GM23248 (cell line): Measurements from ENCODE around the gene KMT5B. TPM values are rescaled to one million over a fixed set of nuclear protein-coding genes. Genes with fewer than 3 reads are reported as not detected.

Experiments used
- DNase-seq: peaks from one replicate; pipeline ENCODE4 v3.0.0-alpha.2; 2015
- H2AFZ ChIP-seq: fragments of 200-600 bp; sonication (generic); 2 replicates; pipeline ENCODE4 v1.6.1; 2016; ENCODE audit warnings: antibody characterized with exemption
- H3F3A ChIP-seq: fragments of 200-600 bp; sonication (generic); 2 replicates; pipeline ENCODE4 v1.6.1; 2016; ENCODE audit warnings: mild to moderate bottlenecking, antibody characterized with exemption, mixed run types; ENCODE audit not compliant: insufficient read depth
- H3K27ac ChIP-seq: fragments of 200-600 bp; sonication (generic); 2 replicates; pipeline ENCODE4 v1.5.1; 2016; ENCODE audit warnings: mild to moderate bottlenecking
- H3K27me3 ChIP-seq: fragments of 200-600 bp; sonication (generic); replicated peaks from 2 replicates; pipeline ENCODE4 v1.6.1; 2016; ENCODE audit warnings: mild to moderate bottlenecking; ENCODE audit not compliant: insufficient read depth
- H3K36me3 ChIP-seq: fragments of 200-600 bp; sonication (generic); 2 replicates; pipeline ENCODE4 v1.6.1; 2016; ENCODE audit warnings: low read depth, mild to moderate bottlenecking
- H3K4me1 ChIP-seq: fragments of 200-600 bp; sonication (generic); 2 replicates; pipeline ENCODE4 v1.6.1; 2016; ENCODE audit warnings: mild to moderate bottlenecking; ENCODE audit not compliant: insufficient read depth
- H3K4me2 ChIP-seq: fragments of 200-600 bp; sonication (generic); one replicate; pipeline ENCODE4 v1.6.1; 2016; ENCODE audit warnings: mild to moderate bottlenecking; ENCODE audit not compliant: unreplicated experiment
- H3K4me3 ChIP-seq: fragments of 200-600 bp; sonication (generic); 2 replicates; pipeline ENCODE4 v1.5.1; 2016; ENCODE audit warnings: mild to moderate bottlenecking
- H3K79me2 ChIP-seq: fragments of 200-600 bp; sonication (generic); 2 replicates; pipeline ENCODE4 v1.6.1; 2016; ENCODE audit warnings: mild to moderate bottlenecking; ENCODE audit not compliant: insufficient read depth
- H3K9ac ChIP-seq: fragments of 200-600 bp; sonication (generic); 2 replicates; pipeline ENCODE4 v1.6.1; 2016; ENCODE audit warnings: mild to moderate bottlenecking
- H3K9me2 ChIP-seq: fragments of 200-600 bp; sonication (generic); 2 replicates; pipeline ENCODE4 v1.6.1; 2016; ENCODE audit warnings: mixed run types, mild to moderate bottlenecking, moderate library complexity; ENCODE audit not compliant: insufficient read depth
- H3K9me3 ChIP-seq: fragments of 200-600 bp; sonication (generic); one replicate; pipeline ENCODE4 v1.6.1; 2017; ENCODE audit warnings: low read depth
- H4K20me1 ChIP-seq: fragments of 200-600 bp; sonication (generic); 2 replicates; pipeline ENCODE4 v1.6.0; 2016; ENCODE audit not compliant: insufficient read depth
- EZH2 ChIP-seq: fragments of 200-600 bp; sonication (generic); IDR thresholded peaks from 2 replicates; pipeline ENCODE4 v1.6.1; 2018; ENCODE audit warnings: antibody characterized with exemption, mild to moderate bottlenecking; ENCODE audit not compliant: insufficient read depth, poor library complexity, severe bottlenecking
- EZH2phosphoT487 ChIP-seq: fragments of 200-600 bp; sonication (generic); IDR thresholded peaks from 2 replicates; pipeline ENCODE4 v1.6.1; 2018; ENCODE audit warnings: antibody characterized with exemption, moderate library complexity, mild to moderate bottlenecking, low read depth; ENCODE audit not compliant: insufficient read depth
- WGBS, 2 experiments: methylation state at CpG; one replicate each; pipeline ENCODE4 v1.1.6; 2015 to 2017; ENCODE audit warnings: low lambda C conversion rate in 2 of 2, low coverage in 1 of 2; ENCODE audit errors: missing lambda C conversion rate in 2 of 2; 5-methylcytosine and 5-hydroxymethylcytosine counted together
- in situ Hi-C: fragments of 300-500 bp; cut with MboI; formaldehyde crosslinking; loops from 2 replicates; pipeline ENCODE4 v1.15.0; 2020
- polyA plus RNA-seq: library from polyadenylated mRNA; unstranded; fragments of >200 nt; fragmentation: Nextera tagmentation; extraction: Ambion mirVana; gene quantifications from 2 replicates; pipeline ENCODE4 v1.2.1, GENCODE V29; 2016
- total RNA-seq: library from RNA; depleted of rRNA; stranded (reverse); fragments of >200 nt; shearing (Covaris generic); gene quantifications from 2 replicates; pipeline ENCODE4 v1.2.3, GENCODE V29; 2014

Gene KMT5B
- total and polyA plus RNA-seq, 2 experiments from 2014 or later: 17.7 to 22.9 TPM

- no peaks in the 10 kb centered on the region for H3K9me2 ChIP-seq
- H3K27me3 ChIP-seq: 0 out of 2 replicates have a peak, but pooled peaks cover 6% of the 10 kb centered on the region
- H3K27ac ChIP-seq: no peak overlapping the region
- no peaks in the 10 kb centered on the region for H3K4me1 ChIP-seq
- H3K9ac ChIP-seq: no peak overlapping the region
- H2AFZ ChIP-seq: no peak overlapping the region
- no peak for DNase-seq
- no peaks in the 10 kb centered on the region for H3K9me3 ChIP-seq
- no peak overlapping the region for H3K4me2 ChIP-seq
- H3K4me3 ChIP-seq: no peak overlapping the region
- 36 to 43% methylated on average over 6 of the region's 6 CpGs for WGBS, 2 experiments
- H3K36me3 ChIP-seq: no peaks in the 10 kb centered on the region
- H3F3A ChIP-seq: no peaks in the 10 kb centered on the region
- H3K79me2 ChIP-seq: no peaks in the 10 kb centered on the region
- TF ChIP-seq EZH2: no peak
- no peak for TF ChIP-seq EZH2phosphoT487
- no peaks in the 10 kb centered on the region for H4K20me1 ChIP-seq
- in situ Hi-C loops: no loop called here
Measured at GRCh38 chr11:68223275-68223674, 10.2 kb upstream of the KMT5B start.

GRCh38 chr11:68221406-68221805 lies 8.3 kb upstream of the KMT5B start:
- H2AFZ ChIP-seq: no peak overlapping the region
- H3K9ac ChIP-seq: no peak overlapping the region
- H3K9me3 ChIP-seq: no peaks in the 10 kb centered on the region
- H3K4me2 ChIP-seq: no peak overlapping the region
- H3K27ac ChIP-seq: no peak overlapping the region
- in situ Hi-C loops: no loop called here
- no peak overlapping the region for H3K4me3 ChIP-seq
- H3K27me3 ChIP-seq: 0 out of 2 replicates have a peak, but pooled peaks cover 6% of the 10 kb centered on the region
- no peaks in the 10 kb centered on the region for H3K79me2 ChIP-seq
- no peaks in the 10 kb centered on the region for H4K20me1 ChIP-seq
- no peaks in the 10 kb centered on the region for H3K4me1 ChIP-seq
- WGBS, 2 experiments: 41 to 60% methylated on average over 5 of the region's 5 CpGs
- DNase-seq: no peak
- TF ChIP-seq EZH2phosphoT487 (no peak), EZH2 (no peak)
- H3K9me2 ChIP-seq: no peaks in the 10 kb centered on the region
- H3K36me3 ChIP-seq: no peaks in the 10 kb centered on the region
- H3F3A ChIP-seq: no peaks in the 10 kb centered on the region

GRCh38 chr11:68216171-68216938 lies 3.3 kb upstream of the KMT5B start:
- TF ChIP-seq EZH2 (no peak), EZH2phosphoT487 (no peak)
- no peak overlapping the region for H3K4me2 ChIP-seq
- H3K36me3 ChIP-seq: no peaks in the 10 kb centered on the region
- in situ Hi-C loops: no loop called here
- no peak overlapping the region for H3K27ac ChIP-seq
- H3K9ac ChIP-seq: no peak overlapping the region
- peaks cover 9% of the 10 kb centered on the region; the same call in 1 of the 2 replicates for H3K27me3 ChIP-seq
- H3K9me2 ChIP-seq: no peaks in the 10 kb centered on the region
- no peaks in the 10 kb centered on the region; the same call in 1 of the 2 replicates for H3F3A ChIP-seq
- H3K4me3 ChIP-seq: no peak overlapping the region
- H2AFZ ChIP-seq: no peak overlapping the region
- H4K20me1 ChIP-seq: peaks cover 4% of the 10 kb centered on the region; the same call in 1 of the 2 replicates
- peaks cover 12% of the 10 kb centered on the region for H3K79me2 ChIP-seq
- DNase-seq: no peak
- H3K4me1 ChIP-seq: peaks cover 9% of the 10 kb centered on the region
- no peaks in the 10 kb centered on the region for H3K9me3 ChIP-seq
- WGBS, 2 experiments: 75 to 76% methylated on average over 14 to 22 of the region's 22 CpGs

GRCh38 chr11:68215524-68216170 lies 2.6 kb upstream of the KMT5B start:
- 80 to 91% methylated on average over 6 of the region's 6 CpGs for WGBS, 2 experiments
- Histone ChIP-seq H3K36me3 (no peaks in the 10 kb centered on the region), H3K4me3 (no peak overlapping the region), H3F3A (no peaks in the 10 kb centered on the region; the same call in 1 of the 2 replicates), H3K9me3 (no peaks in the 10 kb centered on the region), H3K4me2 (no peak overlapping the region), H4K20me1 (peaks cover 10% of the 10 kb centered on the region; the same call in 1 of the 2 replicates), H3K79me2 (peaks cover 19% of the 10 kb centered on the region), H3K4me1 (peaks cover 13% of the 10 kb centered on the region), H3K27ac (no peak overlapping the region), H3K27me3 (peaks cover 9% of the 10 kb centered on the region; the same call in 1 of the 2 replicates), H3K9ac (no peak overlapping the region), H2AFZ (no peak overlapping the region), H3K9me2 (no peaks in the 10 kb centered on the region)
- DNase-seq: no peak
- in situ Hi-C loops: no loop called here
- TF ChIP-seq EZH2 (no peak), EZH2phosphoT487 (no peak)
